COR-L47 (cell line): ENCODE measurements around the gene PRSS21.

Experiments used
- DNase-seq: peaks from one replicate; lab custom pipeline; 2025; lab: John Stamatoyannopoulos, UW

The PRSS21 gene

GRCh38 chr16:2845116-2845515 lies 28.1 kb downstream of the PRSS21 start:
- DNase-seq, result no peak

GRCh38 chr16:2846511-2847310 lies 29.7 kb downstream of the PRSS21 start:
- no peak for DNase-seq

- no peak for DNase-seq
These were observed 32.1 kb downstream of the PRSS21 start for GRCh38 chr16:2848933-2849725.

GRCh38 chr16:2852003-2852730 lies 35.1 kb downstream of the PRSS21 start:
- no peak for DNase-seq

GRCh38 chr16:2852731-2853507 lies 35.9 kb downstream of the PRSS21 start:
- DNase-seq, result no peak

GRCh38 chr16:2853531-2854073 lies 36.6 kb downstream of the PRSS21 start:
- DNase-seq, result no peak

- no peak for DNase-seq
These were observed 37.8 kb downstream of the PRSS21 start for GRCh38 chr16:2854700-2855309.

GRCh38 chr16:2855536-2855935 lies 38.5 kb downstream of the PRSS21 start:
- no peak for DNase-seq

GRCh38 chr16:2856061-2856670 lies 39.1 kb downstream of the PRSS21 start:
- no peak for DNase-seq

GRCh38 chr16:2856686-2857450 lies 39.8 kb downstream of the PRSS21 start:
- DNase-seq, result no peak

- DNase-seq, result no peak
These were observed 40.6 kb downstream of the PRSS21 start, which contains the start of gene PRSS22 for GRCh38 chr16:2857451-2858244. PRSS22 (minus strand) TSS chr16:2858170; CDS start chr16:2858104, 66 bp downstream.

- DNase-seq, result no peak
These were observed 41.4 kb downstream of the PRSS21 start for GRCh38 chr16:2858245-2859025.

GRCh38 chr16:2859686-2860265 lies 42.7 kb downstream of the PRSS21 start:
- DNase-seq, result no peak

- no peak for DNase-seq
These were observed 44.0 kb downstream of the PRSS21 start for GRCh38 chr16:2860826-2861567.

GRCh38 chr16:2865651-2866050 lies 48.6 kb downstream of the PRSS21 start:
- no peak for DNase-seq

GRCh38 chr16:2866431-2866830 lies 49.4 kb downstream of the PRSS21 start:
- DNase-seq, result no peak

GRCh38 chr16:2867661-2867986 lies 50.6 kb downstream of the PRSS21 start:
- DNase-seq, result no peak
